ENCODE measurements around the gene ANTXR2.

DNA sequence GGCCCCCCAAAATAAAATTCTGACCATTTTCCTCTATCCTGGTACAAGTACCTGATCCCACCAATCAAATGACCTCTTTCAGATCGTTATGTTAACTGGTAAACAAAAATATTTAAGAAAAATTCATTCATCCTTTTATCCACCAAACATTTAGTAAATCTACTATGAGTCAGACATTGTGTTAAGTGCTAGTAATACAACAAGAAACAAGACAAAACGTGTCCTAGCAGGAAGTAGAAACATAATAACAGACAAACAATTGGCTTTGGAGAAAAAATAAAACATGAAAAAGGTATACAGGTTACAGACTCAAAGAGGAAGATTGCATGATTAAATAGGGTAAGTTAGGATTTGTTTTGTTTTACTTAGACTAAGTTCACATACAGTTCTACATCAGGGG lies 43.7 kb downstream of the ANTXR2 start:
- TF ChIP-seq, protein P1, sequence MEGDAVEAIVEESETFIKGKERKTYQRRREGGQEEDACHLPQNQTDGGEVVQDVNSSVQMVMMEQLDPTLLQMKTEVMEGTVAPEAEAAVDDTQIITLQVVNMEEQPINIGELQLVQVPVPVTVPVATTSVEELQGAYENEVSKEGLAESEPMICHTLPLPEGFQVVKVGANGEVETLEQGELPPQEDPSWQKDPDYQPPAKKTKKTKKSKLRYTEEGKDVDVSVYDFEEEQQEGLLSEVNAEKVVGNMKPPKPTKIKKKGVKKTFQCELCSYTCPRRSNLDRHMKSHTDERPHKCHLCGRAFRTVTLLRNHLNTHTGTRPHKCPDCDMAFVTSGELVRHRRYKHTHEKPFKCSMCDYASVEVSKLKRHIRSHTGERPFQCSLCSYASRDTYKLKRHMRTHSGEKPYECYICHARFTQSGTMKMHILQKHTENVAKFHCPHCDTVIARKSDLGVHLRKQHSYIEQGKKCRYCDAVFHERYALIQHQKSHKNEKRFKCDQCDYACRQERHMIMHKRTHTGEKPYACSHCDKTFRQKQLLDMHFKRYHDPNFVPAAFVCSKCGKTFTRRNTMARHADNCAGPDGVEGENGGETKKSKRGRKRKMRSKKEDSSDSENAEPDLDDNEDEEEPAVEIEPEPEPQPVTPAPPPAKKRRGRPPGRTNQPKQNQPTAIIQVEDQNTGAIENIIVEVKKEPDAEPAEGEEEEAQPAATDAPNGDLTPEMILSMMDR (IDR thresholded peaks at IDR 0.05) = no peak
- TF ChIP-seq EP300 (IDR thresholded peaks at IDR 0.05) = no peak
- no peak for TF ChIP-seq POLR2A (IDR thresholded peaks at IDR 0.05)
